NCI-H187 treated with DMSO at 0.1 percent for 48 hours (cell line): ENCODE data around the gene POLR2H.

ENCODE experiments used
- DNase-seq: peaks from one replicate; lab custom pipeline; 2025; lab: John Stamatoyannopoulos, UW

POLR2H gene

DNA sequence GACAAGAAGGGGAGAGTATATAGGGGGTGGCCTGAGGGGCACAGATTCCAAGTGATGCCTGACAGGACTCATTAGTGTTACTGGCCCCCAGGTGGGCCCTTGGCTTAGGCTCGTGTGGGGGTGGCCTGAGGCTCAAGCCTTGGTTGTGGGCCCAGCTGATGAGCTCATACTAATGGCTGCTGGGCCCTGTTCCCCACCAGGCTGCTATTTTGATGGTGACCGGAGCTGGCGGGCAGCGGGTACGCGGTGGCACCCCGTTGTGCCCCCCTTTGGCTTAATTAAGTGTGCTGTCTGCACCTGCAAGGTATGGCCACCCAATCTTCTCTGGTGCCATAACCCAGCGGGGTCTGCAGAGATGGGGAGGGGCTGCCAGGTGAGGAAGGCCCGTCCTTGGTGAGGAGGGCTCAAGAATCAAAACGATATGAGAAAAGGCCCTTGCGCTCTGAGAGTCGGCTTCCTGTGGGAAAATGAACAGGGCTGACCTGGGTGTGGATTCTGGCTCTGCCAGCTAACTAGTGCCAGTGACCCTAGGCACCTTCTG, 25.7 kb downstream of the POLR2H start:
- DNase-seq, result no peak

DNA sequence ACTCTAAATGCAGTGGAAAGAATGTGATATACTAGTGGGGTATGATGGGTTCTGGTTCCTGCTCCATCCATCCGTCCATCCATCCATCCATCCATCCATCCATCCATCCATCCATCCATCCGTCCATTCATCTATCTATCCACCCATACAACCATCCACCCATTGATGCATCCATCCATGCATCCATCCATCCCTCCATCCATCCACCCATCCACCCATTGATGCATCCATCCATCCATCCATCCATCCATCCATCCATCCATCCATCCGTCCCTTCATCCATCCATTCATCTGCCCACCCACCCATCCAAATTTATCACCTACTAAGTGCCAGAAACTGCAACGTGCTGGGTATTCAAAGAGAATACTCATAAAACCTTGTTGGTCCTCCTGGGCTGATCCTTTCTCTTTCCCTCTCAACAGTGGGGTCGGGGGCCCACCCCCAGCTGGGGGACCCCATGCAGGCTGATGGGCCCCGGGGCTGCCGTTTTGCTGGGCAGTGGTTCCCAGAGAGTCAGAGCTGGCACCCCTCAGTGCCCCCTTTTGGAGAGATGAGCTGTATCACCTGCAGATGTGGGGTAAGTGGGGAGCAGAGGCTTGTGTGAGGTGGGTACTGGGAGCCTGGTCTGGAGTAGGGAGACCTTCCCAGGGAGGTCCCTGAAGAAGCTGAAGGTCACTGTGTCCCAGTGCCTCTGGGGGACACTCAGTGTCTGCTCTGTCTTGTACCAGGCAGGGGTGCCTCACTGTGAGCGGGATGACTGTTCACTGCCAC, 26.8 kb downstream of the POLR2H start:
- no peak for DNase-seq

- no peak for DNase-seq
Observed at GRCh38 chr3:184388936-184389230, 27.4 kb downstream of the POLR2H start.

DNA sequence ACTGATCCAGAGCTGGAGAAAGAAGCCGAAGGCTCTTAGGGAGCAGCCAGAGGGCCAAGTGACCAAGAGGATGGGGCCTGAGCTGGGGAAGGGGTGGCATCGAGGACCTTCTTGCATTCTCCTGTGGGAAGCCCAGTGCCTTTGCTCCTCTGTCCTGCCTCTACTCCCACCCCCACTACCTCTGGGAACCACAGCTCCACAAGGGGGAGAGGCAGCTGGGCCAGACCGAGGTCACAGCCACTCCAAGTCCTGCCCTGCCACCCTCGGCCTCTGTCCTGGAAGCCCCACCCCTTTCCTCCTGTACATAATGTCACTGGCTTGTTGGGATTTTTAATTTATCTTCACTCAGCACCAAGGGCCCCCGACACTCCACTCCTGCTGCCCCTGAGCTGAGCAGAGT, 27.9 kb downstream of the POLR2H start:
- no peak for DNase-seq

DNA sequence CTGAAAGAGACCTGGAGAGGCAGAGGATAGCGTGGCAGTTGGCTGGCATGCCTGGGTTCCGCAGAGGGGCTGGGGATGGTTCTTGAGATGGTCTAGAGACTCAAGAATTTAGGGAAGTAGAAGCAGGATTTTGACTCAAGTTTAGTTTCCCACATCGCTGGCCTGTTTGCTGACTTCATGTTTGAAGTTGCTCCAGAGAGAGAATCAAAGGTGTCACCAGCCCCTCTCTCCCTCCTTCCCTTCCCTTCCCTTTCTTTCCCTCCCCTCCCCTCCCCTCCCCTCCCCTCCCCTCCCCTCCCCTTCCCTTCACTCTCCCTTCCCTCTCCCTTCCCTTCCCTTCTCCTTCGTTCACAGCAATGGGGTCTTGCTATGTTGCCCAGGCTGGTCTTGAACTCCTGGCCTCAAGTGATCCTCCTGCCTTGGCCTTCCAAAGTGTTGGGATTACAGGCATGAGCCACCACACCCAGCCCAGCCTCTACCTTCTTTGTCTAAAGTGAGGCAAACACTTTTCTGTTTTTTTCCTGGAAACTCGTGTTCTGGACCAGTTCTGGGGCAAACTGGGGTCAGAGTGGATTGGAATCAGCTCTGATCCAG, 28.5 kb downstream of the POLR2H start:
- DNase-seq, result no peak

- DNase-seq, result no peak
Observed at GRCh38 chr3:184391266-184391665, 29.8 kb downstream of the POLR2H start.

GRCh38 chr3:184395320-184395660, 33.8 kb downstream of the POLR2H start:
- no peak for DNase-seq

- no peak for DNase-seq
Observed at GRCh38 chr3:184399410-184399809, 37.9 kb downstream of the POLR2H start.

GRCh38 chr3:184405075-184406030, 43.8 kb downstream of the POLR2H start:
- DNase-seq, result no peak

GRCh38 chr3:184409331-184409926, 47.9 kb downstream of the POLR2H start:
- no peak for DNase-seq

DNA sequence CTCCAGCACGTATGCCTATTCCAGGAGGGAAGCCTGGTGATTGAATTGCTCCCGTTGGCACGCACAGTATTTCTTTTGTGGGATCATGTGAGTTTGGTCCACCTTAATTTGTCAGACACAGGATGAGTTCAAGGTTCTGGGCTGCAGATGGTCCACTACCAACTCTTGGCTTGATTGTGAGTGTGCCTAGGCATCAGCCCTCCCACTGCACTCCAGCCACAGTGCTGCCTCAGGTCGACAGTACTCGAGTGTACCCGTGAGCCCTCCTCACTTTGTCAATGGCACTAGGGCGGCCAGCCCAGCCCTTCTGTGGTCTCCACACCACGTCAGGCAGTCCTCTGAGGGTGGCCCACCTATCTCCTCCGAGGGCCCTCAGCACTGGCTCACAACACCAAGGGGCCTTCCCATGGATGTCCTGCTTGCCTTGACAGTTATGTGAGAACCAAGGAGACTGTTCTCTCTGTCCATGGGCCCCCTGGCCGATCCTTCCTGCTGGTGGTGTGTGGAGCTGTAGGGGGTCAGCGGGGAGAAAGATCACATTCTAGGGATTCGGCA, 48.5 kb downstream of the POLR2H start:
- DNase-seq, result no peak

DNA sequence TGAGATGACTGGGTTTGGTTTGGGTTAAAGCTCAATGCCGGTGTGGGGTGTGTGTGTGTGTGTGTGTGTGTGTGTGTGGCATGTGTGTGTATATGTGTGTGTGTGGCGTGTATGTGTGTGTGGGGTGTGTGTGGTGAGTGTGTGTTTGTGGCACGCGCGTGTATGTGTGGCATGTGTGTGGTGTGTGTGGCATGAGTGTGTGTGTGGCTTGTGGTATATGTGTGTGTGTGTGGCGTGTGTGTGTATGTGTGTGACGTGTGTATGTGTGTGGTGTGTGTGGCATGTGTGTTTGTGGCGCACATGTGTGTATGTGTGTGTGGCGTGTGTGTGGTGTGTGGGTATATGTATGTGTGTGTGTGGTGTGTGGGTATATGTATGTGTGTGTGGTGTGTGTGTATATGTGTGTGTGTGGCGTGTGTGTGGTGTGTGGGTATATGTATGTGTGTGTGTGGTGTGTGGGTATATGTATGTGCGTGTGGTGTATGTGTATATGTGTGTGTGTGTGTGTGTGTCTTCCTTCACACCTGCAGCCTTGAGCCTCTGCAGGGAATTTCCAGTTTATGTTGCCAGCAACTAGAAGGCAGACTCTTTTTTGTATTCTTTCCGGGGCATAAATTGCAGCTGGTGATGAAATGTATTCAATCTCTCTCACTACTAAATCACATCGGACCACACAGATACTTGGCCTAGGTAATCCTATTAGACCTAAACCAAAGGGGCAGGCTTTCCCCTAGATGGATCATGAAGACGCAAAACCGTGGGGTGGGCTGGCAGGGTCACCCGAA, 53.1 kb downstream of the POLR2H start:
- no peak for DNase-seq

- DNase-seq, result no peak
Observed at GRCh38 chr3:184415203-184415490, 53.6 kb downstream of the POLR2H start.

DNA sequence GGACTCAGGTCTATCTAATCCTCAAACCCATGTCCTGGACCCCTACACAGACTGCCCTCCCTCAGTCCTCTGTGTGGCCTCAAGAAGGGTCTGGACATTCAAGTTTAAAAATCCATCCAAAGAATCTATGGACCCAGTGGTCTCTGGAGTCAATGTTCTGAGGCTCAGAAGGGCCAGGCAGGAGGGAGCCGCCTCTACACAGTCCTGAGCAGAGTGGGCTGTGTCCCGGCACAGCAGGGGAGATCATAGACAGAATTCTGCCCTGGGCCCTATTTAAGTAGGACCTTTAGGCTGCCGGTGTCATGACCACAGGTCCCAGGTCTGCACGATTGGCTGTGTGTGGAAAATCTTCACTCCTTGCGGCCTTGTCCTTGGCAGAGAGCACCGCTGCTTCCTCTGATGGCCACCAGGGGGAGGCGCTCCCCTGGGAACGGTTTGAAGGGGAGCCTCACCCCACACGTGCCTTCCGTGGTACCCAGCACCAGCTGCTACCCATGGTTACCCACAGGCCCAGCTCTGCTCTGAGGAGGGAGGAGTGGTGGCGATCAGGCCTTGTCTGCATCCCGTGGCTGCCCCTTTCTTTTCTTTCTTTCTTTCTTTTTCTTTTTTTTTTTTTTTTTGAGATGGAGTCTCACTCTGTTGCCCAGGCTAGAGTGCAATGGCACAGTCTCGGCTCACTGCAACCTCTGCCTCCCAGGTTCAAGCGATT, 56.3 kb downstream of the POLR2H start:
- peak; percentile 18 for DNase-seq
